Body of pancreas (tissue), 4 donors: Measurements from ENCODE around the gene CORO1C.

Source experiments
- POLR2A ChIP-seq, 3 donors: fragments of 450-650 bp; IDR thresholded peaks; one replicate each; pipeline ENCODE4 v1.6.1; 2016; ENCODE audit warnings: antibody characterized with exemption in 3 of 3, mild to moderate bottlenecking in 2 of 3
- TF ChIP-seq, protein P1 (sequence below), 7 experiments: fragments of 450-650 bp in 4 of 7; fragments of 200-600 bp in 3 of 7; sonication (generic) in 3 of 7; IDR thresholded peaks; one replicate each; pipeline ENCODE4 v1.5.1; 2016 to 2019; ENCODE audit warnings: antibody characterized with exemption in 7 of 7

- TF ChIP-seq, protein P1, sequence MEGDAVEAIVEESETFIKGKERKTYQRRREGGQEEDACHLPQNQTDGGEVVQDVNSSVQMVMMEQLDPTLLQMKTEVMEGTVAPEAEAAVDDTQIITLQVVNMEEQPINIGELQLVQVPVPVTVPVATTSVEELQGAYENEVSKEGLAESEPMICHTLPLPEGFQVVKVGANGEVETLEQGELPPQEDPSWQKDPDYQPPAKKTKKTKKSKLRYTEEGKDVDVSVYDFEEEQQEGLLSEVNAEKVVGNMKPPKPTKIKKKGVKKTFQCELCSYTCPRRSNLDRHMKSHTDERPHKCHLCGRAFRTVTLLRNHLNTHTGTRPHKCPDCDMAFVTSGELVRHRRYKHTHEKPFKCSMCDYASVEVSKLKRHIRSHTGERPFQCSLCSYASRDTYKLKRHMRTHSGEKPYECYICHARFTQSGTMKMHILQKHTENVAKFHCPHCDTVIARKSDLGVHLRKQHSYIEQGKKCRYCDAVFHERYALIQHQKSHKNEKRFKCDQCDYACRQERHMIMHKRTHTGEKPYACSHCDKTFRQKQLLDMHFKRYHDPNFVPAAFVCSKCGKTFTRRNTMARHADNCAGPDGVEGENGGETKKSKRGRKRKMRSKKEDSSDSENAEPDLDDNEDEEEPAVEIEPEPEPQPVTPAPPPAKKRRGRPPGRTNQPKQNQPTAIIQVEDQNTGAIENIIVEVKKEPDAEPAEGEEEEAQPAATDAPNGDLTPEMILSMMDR (IDR thresholded peaks at IDR 0.05): no peak
- no peak for TF ChIP-seq POLR2A (IDR thresholded peaks at IDR 0.05)
These were observed 37.6 kb downstream of the CORO1C start for GRCh38 chr12:108693751-108694150.
